GM19035 (cell line): ENCODE measurements around the gene C14orf180.
"Not testable (repeated sequence)": the region's sequence is repeated elsewhere in the genome, so short reads cannot be mapped to it uniquely, and the experiment has no call there.

Experiments
- ATAC-seq: cut with Tn5 transposase; IDR thresholded peaks from one replicate; pipeline ENCODE4 v1.9.1; 2021; ENCODE audit not compliant: unreplicated experiment

C14orf180 gene

DNA sequence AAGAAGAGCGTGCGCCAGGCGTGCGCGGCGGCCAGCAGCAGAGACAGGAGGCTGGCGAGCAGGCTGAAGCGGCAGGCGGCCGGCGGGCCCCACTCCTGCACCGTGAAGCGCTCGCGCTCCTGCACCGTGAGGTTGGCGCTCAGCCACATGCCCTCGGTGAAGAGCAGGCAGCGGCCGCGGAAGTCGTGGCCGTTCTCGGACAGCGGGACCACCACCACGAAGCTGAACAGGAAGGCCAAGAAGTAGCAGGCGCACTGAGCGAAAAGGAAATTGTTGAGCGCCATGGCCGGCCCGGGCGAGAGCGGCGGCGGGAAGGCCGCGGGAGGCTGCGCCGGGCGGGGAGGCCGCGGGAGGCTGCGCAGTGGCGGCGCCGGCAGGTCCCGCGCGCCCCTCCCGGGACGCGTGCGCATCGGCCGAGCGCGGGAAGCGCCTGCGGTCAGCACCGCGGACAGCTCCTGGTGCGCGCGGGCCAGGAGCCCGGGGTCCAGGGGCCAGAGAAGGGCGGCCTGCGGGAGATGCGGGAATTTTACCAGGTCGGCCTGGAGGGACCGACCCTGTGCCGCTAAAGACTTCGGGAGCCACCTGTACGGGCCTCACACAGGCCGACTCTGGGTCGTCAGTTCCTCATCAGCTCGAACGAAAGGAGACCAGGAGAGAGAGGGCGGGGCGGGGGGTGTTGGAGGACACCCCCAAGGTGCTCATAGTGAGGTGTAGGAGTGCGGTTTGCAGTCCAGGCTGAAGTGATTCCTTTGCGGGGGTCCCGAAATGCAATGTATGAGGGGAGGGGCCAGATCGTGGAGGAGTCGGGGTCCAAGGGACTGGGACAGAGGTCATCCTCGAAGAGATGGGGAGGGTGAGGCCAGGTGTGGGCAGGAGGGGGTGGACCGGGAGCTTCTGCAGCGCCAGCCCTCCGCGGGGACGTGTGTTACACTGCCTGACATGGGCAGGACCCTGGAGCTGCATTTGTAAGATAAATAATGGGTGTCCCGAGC lies 25.2 kb downstream of the C14orf180 start, which contains the start of gene TMEM179:
Gene TMEM179 (minus strand): TSS at position 315 of the 992 bp plus-strand sequence. CDS start 31 bp downstream, at position 284.
- no peak for ATAC-seq

DNA sequence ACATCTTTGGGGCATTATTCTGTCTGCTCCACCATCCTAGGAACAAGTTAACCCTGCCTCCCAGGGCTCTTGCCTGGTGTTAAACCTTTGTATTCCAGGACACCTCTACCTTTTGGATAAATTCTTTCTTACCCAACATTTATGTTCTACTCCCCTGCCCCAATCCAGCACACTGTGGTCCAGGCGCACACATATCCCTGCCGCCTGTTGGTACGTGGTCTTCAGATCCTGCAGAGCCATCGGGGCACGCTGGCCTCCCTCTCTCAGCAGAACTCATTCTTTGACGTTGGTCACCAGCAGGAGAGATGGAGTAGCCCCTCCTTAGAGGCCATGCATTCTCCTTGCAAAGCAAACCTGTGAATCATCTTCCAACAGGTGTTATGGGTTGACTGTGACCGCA lies 30.1 kb downstream of the C14orf180 start:
- no peak for ATAC-seq

DNA sequence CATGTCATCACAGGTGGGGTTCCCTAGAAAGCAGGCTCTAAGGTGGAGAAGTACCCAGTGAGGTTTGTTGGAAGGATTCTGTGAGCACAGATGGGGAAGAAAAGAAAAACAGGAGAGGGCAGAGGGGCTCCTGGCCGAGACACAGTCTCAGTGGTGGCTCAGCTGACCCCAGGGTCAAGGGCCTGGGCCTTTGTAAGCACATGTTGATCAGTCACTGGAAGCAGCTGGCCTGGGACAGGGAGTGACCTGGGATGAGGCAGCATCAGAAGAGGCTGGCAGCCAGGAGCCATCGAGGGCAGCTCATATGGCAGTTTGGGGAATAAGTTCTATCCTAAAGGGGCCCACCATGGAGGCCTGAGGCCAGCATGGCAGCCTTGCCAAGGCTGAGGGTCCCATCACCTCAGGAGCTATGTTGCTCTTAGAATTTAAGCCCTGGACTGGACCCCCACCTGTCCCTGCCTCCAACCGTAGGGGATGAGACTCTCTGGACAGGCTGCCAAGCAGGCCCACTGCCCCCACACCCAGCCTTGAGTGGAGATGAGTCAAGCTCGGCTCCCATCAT lies 31.3 kb downstream of the C14orf180 start:
- no peak for ATAC-seq

DNA sequence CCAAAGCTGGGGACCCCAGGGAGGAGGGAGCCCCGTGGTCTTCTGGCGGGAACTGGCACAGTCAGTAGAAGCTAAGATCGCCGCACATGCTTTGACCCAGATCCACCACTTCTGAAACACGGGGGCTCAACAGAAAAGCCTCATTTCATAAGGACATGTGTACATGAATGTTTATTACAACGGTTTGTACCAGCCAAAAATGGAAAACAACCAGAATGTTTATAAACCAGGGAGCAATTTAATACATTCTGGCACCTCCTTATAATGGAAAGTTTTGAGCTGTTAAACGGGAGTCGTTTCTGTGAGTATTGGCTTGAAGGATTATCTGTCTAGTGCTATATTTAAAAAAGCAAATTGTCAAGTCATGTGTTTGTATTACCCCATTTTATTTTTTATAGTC lies 32.3 kb downstream of the C14orf180 start:
- ATAC-seq: no peak

DNA sequence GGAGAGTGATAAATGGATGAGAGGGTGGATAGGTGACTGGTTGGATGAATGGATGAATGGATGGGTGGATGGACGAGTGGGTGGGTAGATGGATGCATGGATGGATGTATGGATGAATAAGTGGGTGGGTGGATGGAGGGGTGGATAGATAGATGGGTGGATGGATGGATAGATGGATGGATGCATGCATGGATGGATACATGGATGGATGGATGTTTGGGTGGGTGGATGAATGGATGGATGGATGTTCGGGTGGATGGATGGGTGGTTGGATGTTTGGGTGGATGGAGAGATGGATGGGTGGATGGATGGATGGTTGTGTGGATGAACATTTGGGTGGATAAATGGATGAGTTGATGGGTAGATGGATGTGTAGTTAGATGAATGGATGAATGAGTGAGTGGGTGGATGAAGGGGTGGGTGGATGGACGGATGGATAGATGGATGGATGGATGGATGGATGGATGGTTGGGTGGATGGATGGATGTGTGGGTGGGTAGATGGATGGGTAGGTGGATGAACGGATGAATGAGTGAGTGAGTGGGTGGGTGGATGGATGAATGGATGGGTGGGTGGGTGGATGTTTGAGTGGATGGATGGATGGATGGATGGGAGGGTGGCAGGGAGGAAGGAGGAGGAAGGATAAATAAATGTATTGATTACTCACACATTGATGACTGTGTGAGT lies 34.7 kb downstream of the C14orf180 start:
- ATAC-seq: no peak

DNA sequence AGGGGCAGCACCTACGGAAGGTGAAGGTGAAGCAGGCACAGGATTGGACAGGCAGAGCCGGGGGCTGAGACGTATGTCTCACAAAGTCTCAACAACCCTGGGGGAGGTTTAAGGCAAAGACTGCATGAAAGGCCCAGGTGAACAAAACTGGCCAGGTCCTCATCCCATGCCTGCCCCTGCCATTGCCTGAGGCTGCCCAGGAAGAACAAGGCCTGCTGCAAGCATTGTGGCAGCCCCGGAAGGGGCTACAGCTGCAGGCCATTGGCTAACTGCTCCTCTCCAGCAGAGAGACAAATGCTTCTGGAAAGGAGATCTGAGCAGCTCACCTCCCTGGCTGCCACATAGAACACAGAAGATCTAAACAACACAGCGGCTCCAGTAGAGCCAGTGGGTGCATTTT lies 45.4 kb downstream of the C14orf180 start:
- ATAC-seq: no peak

DNA sequence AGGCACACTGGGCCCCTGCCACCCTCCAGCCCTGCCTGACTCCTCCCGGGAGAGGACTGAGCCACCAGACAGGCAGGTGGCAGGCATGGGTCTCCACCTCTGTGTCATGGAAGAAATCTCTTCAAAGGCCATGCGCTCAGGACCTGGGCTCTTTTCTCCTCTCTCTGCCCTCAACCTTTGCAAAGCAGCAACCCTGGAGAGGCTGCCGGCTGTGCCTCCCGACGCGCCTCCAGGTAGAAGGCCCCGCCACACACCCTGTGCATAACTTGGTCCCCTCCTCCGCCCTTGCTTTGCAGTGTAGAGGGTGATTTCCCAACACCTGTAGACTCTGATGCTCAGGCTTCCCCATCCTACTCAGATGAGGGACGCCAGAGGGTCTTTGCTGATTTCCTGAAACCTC lies 53.2 kb downstream of the C14orf180 start:
- no peak for ATAC-seq

DNA sequence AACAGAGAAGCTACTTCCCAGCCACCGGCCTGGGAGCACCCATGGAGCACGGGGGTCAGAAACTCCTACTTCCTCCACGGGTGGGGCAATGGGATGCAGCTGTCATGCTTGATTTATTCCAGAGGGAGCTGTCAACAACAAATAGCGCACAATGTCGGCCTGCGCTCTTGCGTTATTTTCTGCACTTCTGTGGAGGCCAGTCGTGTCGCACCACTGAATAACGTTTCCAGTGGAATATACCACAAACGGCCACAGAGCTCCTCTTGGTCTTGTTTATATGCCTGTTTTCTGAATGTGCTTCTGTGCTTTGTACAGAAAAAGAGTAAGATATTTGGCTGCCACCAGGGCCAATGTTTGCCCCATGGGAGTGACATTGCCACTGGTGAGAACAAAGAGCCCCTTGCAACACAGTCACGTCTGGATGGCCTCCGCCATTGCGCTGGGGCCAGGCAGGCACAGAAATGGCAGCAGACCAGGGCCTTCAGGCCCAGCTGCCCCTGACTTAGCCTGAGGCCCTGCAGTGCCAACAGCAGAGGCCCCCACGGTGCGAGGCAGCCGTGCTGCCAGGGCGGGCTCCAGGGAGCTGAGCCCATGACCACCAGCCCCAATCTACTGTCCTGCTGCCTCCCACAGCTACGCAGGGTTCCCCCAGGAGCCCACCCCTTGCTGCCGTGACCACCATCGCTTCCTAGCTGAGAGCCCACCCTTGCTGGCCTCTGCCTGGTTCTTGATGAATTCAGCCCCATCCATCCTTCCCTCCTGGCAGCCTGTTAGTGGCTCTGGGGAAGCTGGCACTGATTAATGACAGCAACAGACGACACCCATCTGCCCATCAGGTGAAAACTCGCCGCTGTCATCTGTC lies 53.9 kb downstream of the C14orf180 start:
- no peak for ATAC-seq

DNA sequence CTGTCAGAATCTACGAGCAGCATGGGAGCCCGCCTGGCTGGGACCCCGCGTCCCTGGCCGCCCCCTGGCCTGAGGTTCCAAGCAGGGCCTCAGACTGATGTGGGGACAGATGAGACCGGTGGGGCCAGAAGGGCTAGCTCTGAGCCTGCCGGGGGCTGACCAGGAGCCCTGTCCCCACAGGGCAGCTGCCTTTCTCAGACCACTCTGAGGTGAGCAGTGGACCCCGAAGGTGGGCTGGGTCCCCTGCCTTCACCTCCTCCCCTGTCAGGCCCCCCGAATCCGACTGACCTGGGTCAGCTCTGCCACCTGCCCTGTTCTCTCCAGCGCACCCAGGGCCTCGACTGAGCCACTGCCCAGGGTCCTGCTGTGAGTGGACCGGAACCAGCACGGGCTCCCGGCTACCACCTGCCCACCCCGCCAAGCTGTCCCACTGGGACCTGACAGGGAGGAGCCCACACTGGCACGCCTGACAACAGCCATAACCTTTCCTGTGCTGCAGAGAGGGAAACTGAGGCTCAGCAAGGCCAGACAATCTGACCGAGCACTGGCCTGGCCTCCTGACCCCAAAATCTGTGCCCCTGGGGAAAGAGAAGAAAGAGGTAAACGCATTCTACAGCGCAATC lies 54.7 kb downstream of the C14orf180 start:
- ATAC-seq: no peak

DNA sequence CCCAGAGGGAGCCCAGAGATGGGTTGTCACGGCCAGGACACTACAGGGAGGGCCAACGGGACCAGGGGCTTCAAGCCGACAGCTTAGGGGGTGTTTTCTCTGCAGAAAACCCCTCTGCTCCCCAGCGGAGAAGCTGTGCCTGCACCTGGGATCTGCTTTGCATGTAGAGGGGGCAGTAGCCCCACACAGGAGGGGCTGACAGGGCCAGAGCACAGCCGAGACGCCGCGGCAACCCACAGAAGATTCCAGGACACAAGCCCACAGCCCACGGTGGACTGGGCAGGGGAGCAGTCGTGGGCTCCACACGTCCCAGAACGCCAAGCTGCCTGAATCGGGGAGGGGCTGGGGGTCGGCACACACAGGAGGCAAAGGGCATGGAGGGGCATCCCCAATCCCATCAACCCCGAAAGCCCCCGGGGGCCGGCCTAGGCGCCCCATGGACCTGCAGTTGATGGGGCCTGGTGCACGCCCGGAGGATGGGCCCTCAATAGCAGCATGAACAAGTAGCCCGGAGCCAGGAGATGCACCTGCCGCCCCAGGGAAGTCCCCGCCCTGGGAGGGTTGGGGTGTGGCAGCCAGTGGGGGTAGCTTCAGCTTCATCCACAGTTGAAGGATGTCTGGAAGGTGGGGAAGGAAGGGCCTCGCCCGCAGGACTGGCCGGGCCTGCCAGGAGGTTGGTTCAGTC lies 55.5 kb downstream of the C14orf180 start:
- ATAC-seq: no peak

DNA sequence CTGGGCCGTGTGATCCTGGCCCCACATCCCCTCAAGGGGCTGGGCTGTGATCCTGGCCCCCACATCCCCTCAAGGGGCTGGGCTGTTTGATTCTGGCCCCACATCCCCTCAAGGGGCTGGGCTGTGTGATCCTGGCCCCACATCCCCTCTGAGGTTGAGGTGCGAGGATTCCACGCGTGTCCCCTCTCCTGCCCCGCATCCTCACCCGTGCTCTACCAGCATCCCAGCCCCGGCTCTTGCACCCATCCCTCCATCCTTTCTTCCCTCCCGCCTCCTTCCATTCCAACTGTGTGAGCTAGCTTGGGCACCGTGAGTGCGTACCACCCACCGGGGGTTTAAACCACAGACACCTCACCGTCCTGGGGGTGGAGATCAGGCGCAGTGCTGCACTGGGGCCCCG lies 56.2 kb downstream of the C14orf180 start:
- ATAC-seq: no peak

DNA sequence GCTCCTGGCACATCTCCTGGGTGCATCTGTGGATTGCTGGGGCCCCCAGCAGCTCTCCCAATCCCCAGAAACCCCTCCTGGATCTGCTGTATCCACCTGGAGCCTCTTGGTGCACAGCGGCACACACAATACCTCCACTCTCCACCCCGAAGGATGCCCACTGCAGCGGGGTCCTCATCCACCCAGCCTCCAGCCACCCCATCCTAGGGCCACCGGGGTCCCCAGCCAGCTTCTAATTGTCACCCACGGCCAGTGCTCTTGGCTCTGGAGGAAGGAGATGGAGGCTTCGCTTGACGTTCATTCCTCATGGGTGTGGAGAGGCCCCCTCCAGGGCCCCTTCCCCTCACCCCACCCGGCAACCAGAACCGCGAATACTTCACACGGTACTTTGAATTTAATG lies 56.6 kb downstream of the C14orf180 start:
- ATAC-seq: no peak

DNA sequence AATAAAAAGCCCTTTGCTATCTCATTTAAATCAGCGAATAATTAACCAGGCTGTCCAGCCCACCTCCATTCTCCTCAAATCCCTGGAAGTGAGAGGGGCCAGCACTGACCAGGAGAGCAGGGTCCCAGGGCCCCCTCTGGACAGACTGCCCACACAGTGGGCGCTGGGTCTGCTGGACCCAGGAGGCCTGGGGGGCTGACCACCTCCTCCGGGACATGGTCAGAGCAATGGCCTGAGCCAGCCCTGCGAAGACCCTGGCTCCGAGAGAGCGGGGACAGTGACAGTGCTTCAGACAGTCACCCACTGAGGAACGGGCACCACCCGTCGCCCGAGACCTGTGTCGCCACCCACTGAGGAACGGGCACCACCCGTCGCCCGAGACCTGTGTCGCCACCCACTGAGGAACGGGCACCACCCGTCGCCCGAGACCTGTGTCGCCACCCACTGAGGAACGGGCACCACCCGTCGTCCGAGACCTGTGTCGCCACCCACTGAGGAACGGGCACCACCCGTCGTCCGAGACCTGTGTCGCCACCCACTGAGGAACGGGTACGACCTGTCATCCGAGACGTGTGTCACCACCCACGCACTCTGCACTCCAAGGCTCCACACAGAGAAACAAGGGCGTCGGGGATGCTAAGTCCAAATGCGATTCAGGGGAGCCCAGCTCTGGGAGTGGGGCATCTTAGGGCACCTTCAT lies 57.4 kb downstream of the C14orf180 start:
- not testable (repeated sequence) for ATAC-seq

DNA sequence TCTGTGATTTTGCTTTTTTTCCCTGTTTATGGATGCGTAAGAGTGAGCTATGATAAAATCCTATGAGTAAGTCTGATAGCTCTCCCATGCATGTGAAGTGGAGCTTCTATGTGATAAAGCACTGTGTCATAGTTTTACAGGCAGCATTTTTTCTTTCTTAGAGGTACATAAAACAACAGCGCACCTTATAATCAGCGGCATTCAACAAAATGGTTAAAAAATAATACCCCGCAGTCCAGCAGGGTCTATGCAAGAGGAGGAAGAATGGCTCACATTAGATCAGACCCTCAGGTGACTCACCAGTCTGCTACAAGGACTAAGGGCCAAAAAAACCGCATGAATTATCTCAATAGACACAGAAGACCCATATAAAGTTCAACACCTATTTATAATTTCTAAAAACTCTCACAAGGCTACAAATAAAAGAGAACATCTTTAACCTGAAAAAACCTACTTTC lies 58.0 kb downstream of the C14orf180 start:
- no peak for ATAC-seq

DNA sequence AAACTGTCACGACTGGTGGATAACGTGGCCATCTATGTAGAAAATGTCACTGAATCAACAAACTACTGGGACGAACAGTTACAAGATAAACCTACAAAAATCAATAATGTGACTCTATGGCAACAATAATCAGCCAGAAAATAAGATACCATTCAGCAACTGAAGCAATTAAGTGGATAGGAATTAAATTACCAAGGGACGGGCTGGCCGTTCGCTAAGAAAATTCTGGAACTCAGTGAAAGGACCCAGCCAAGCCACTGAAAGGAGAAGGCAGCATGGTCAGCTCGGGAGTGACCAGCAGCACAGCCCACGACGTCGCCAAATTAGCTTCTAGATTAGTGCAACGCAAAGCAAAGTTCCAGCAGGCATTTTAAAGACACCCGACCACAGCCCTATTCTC lies 58.6 kb downstream of the C14orf180 start:
- no peak for ATAC-seq

DNA sequence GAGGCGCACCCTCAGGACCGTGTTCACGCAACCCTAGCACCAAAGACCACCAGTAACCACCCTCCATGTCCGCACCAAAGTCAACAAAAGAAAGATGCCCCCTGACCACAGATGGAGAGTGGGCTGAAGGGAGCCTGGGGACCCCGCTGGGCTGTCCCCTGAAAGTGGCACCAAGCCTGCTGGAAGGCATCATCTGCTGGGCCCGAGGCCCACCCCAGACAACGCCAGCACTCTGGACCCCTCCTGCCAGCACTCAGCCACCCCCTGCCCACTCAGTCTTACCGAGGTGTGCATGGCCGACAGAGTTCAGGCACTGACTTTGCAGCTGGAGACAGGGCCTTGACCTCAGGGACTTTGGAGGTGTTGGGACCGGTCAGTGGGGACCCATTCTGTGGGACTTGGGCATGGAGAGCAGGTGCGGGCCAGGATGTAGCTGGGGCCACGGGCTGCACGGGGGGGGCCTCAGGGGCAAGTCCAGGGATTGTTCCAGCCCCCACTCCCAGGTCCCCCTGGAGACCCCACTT lies 59.4 kb downstream of the C14orf180 start:
- ATAC-seq: no peak

DNA sequence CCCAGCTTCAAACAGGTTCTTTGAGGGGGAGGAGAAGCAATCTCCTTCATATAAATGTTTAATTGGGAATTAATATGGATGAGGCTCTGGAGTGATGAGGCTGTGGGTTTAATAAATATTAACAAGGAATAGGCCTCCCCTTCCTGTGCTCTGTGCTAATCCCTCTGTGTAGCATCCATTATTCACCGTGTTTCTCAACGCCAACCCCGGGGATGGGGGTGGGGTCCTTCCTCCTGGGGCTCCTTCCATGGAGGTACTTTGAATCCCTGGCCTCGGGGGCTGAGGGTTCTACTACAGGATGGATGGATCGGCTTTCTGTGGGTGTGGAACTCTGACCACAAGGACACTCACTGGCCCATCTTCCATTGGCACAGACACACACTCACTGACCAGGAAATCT lies 59.9 kb downstream of the C14orf180 start:
- no peak for ATAC-seq
